Measurements from ENCODE around the gene MEIOB.

Gene MEIOB

DNA sequence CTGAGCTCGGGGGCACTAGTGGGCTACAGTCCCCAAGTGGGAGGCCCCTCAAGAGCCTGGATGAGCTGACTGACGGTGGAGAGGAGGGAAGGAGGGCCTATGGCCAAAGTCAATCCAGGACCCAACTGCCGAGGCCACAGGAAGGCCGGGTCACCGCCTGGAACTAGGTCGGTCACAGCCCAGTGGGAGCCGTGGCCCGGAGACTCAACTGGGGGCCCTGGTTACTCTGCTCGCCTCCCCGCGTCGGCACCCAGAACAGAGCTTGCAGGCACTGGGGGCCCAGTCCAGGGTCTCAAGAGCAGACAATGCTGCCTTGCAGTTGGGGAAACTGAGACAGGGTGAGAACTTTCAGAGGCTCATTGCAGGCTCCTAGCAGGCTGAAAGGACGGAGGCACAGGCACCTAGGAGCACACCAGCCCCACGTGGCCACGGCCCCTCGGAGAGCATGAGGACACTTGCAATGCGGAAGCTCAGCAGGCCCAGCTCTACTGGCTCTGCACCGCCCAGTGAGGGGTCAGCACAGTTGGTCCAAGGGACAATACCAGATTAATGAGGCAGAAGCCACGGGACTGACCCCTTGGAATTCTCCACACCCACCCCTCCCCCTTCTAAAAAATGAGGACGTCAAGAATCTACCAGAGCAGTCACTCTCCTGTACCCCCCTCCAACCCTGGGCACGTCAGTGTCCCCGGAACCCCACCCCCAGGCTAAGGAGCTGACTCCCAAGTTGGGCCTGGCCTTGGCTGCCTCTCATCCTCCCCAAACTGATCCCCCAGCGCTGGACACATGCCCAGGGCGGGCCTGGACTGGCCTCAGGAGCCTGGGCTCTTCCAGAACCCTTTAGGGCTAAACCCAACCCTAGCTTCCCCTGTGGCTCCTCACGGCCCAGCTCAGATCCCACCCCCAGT is 44.0 kb upstream of the MEIOB start:
- no peak overlapping the region for H3K4me3 ChIP-seq (ENCODE audit: low read length in 2 of 2)
- H3K4me1 ChIP-seq (ENCODE audit: control insufficient read depth, insufficient read depth, low read length): peaks cover 4% of the 10 kb centered on the region
- peaks cover 37 to 55% of the 10 kb centered on the region in 2 donors for H3K27me3 ChIP-seq (ENCODE audit: control insufficient read depth in 1 of 2, insufficient read depth in 2 of 2, low read length in 2 of 2)
- no peaks in the 10 kb centered on the region for H3K9me3 ChIP-seq (ENCODE audit: control insufficient read depth in 2 of 2, low read length in 2 of 2)
- H3K9ac ChIP-seq (ENCODE audit: low read length in 2 of 2): no peak overlapping the region
- H3K36me3 ChIP-seq (ENCODE audit: control insufficient read depth in 2 of 2, insufficient read depth in 2 of 2, low read length in 2 of 2): no peaks in the 10 kb centered on the region
- H3K27ac ChIP-seq (ENCODE audit: low read length): no peak overlapping the region

DNA sequence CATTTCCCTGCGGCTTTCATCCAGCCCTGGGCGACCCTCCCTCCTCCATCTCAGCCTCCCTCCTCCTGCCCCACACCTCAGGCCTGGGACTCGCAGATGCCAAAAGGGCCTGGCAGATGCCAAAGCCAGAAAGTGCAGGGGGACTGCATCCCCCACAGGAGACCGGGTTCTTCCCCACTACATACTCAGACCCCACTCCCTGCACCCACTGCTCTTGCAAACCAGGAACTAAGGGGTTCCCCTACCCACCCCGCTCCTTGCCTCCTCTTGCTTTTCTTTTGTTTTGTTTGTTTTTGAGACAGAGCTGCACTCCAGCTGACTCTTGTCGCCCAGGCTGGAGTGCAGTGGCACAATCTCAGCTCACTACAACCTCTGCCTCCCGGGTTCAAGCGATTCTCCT is 43.0 kb upstream of the MEIOB start:
- H3K27me3 ChIP-seq (ENCODE audit: control insufficient read depth in 1 of 2, insufficient read depth in 2 of 2, low read length in 2 of 2): peaks cover 29 to 49% of the 10 kb centered on the region in 2 donors
- no peaks in the 10 kb centered on the region for H3K9me3 ChIP-seq (ENCODE audit: control insufficient read depth in 2 of 2, low read length in 2 of 2)
- no peaks in the 10 kb centered on the region for H3K36me3 ChIP-seq (ENCODE audit: control insufficient read depth in 2 of 2, insufficient read depth in 2 of 2, low read length in 2 of 2)
- no peak overlapping the region for H3K9ac ChIP-seq (ENCODE audit: low read length in 2 of 2)
- no peak overlapping the region for H3K4me3 ChIP-seq (ENCODE audit: low read length in 2 of 2)
- peaks cover 4% of the 10 kb centered on the region for H3K4me1 ChIP-seq (ENCODE audit: control insufficient read depth, insufficient read depth, low read length)
- H3K27ac ChIP-seq (ENCODE audit: low read length): no peak overlapping the region

DNA sequence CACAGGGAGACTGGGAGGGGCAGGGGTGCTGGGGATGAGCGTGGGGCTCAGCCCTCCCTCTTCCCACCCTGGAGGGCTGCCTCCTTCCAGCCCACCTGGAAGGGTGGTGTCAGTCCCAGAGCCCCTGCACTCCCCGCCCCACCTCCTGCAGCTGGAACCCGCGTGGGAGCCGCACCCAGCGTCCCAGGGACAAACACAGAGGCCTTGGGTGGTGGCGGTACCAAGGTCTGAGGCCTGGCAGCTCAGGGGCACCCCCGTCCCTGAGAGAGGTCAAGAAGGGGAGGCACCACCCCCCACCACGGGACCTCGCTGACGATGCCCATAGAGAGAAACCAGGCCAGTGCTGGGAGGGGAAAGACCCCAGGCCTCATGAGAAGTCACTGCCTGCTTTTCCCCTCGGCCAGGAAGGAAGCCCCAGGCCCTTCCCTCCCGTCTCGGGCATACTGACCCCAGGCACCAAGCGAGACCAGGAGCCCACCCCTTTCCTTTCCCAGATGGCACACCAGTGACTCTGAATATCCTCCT is 42.2 kb upstream of the MEIOB start:
- Histone ChIP-seq H3K4me3 (ENCODE audit: low read length in 2 of 2) (no peak overlapping the region), H3K27me3 (ENCODE audit: control insufficient read depth in 1 of 2, insufficient read depth in 2 of 2, low read length in 2 of 2) (peaks cover 23 to 47% of the 10 kb centered on the region in 2 donors), H3K27ac (ENCODE audit: low read length) (no peak overlapping the region), H3K4me1 (ENCODE audit: control insufficient read depth, insufficient read depth, low read length) (peaks cover 4% of the 10 kb centered on the region), H3K9ac (ENCODE audit: low read length in 2 of 2) (no peak overlapping the region), H3K9me3 (ENCODE audit: control insufficient read depth in 2 of 2, low read length in 2 of 2) (no peaks in the 10 kb centered on the region), H3K36me3 (ENCODE audit: control insufficient read depth in 2 of 2, insufficient read depth in 2 of 2, low read length in 2 of 2) (no peaks in the 10 kb centered on the region)

DNA sequence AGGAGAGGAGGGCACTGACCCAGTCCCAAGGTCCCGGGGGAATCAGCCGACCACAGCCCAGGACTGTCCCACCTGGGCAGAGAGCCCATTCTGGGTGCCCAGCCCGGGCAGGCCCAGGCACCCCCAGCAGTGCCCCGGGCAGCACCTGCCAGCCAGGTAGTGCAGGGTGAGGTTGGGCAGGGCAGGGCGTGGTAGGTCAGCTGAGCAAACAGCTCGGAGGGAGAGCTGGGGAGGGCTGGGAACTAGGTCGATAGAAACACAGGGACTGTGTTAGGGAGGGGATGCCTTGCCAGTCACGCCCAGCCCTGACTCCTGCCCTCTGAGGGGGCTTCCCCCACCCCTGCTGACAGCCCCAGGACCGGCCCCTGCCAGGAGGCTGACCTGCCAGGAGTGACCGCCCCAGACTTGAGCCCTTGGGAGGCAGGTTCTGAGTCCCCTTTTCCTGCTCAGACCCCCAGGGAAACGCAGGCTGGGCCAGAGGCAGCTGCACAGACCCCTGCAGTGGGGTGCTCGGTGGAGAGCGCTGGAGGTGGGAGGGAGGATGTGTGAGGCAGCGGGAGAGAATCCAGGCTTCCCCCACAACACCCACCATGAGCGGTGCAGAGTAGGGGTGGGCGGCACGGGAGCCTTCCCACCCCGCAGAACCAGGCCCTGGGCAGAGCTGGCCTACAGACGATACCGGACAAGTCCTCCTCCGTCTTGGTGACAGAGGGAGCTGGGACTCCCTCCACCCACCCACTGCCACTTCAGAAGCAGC is 41.5 kb upstream of the MEIOB start:
- Histone ChIP-seq H3K27ac (ENCODE audit: low read length) (no peak overlapping the region), H3K36me3 (ENCODE audit: control insufficient read depth in 2 of 2, insufficient read depth in 2 of 2, low read length in 2 of 2) (no peaks in the 10 kb centered on the region), H3K9me3 (ENCODE audit: control insufficient read depth in 2 of 2, low read length in 2 of 2) (no peaks in the 10 kb centered on the region), H3K4me3 (ENCODE audit: low read length in 2 of 2) (no peak overlapping the region), H3K4me1 (ENCODE audit: control insufficient read depth, insufficient read depth, low read length) (peaks cover 1% of the 10 kb centered on the region), H3K9ac (ENCODE audit: low read length in 2 of 2) (no peak overlapping the region), H3K27me3 (ENCODE audit: control insufficient read depth in 1 of 2, insufficient read depth in 2 of 2, low read length in 2 of 2) (peaks cover 19 to 44% of the 10 kb centered on the region in 2 donors)

DNA sequence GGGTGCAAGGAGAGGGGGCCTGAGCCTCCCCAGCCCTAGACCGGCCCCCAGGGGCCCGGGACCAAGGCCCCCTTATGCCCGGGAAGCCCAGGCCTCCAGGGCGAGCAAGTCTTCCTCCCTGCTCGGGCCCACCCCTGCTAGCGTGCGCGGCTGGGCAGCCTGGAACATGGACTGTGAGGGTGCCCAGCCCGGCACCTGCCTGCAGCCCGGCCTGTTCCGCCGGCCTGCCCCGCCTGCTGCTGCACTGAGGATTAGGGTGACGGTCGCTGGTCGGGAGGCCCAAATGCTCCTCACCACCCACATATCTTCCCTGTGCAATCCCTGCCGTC is 40.2 kb upstream of the MEIOB start:
- Histone ChIP-seq H3K9ac (ENCODE audit: low read length in 2 of 2) (no peak overlapping the region), H3K27ac (ENCODE audit: low read length) (no peak overlapping the region), H3K27me3 (ENCODE audit: control insufficient read depth in 1 of 2, insufficient read depth in 2 of 2, low read length in 2 of 2) (peaks cover 13 to 38% of the 10 kb centered on the region in 2 donors), H3K36me3 (ENCODE audit: control insufficient read depth in 2 of 2, insufficient read depth in 2 of 2, low read length in 2 of 2) (no peaks in the 10 kb centered on the region), H3K4me3 (ENCODE audit: low read length in 2 of 2) (no peak overlapping the region), H3K9me3 (ENCODE audit: control insufficient read depth in 2 of 2, low read length in 2 of 2) (no peaks in the 10 kb centered on the region), H3K4me1 (ENCODE audit: control insufficient read depth, insufficient read depth, low read length) (no peaks in the 10 kb centered on the region)

DNA sequence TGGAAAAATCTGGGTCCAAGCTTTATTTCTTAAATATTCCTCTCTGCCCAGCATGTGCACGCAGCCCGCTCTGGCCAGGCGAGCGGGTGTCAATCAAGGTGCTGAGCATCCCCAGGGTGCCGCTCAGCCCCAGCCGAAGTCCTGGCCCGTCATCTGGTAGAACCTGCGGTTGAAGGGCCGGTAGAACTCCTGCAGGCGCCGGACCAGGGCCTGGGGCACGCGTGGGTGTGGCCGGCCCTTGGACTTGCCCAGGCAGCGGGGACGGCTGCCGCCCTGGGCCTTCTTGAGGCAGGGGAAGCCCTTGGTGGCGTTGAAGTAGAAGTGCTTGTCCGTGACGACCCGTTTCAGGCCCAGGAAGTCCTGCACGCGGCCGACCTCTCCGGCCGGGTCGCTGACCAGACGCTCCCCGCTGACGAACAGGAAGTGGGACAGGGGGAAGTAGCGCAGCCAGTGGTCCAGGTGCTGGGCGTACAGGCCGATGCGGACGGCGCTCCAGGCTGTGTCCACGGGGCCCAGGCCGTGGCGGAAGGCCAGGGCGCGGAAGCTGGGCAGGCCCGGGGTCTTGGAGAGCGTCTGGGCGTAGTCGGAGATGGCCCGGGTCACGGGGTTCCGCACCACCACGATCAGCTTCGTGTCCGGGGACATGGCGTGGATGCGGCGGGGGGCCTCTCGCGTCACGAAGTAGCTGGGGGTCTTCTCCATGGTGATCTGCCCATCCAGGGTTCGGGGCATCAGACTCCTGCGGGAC is 39.7 kb upstream of the MEIOB start:
- H3K4me1 ChIP-seq (ENCODE audit: control insufficient read depth, insufficient read depth, low read length): no peaks in the 10 kb centered on the region
- no peak overlapping the region for H3K27ac ChIP-seq (ENCODE audit: low read length)
- H3K4me3 ChIP-seq (ENCODE audit: low read length in 2 of 2): no peak overlapping the region
- no peaks in the 10 kb centered on the region for H3K9me3 ChIP-seq (ENCODE audit: control insufficient read depth in 2 of 2, low read length in 2 of 2)
- H3K36me3 ChIP-seq (ENCODE audit: control insufficient read depth in 2 of 2, insufficient read depth in 2 of 2, low read length in 2 of 2): no peaks in the 10 kb centered on the region
- H3K27me3 ChIP-seq (ENCODE audit: control insufficient read depth in 1 of 2, insufficient read depth in 2 of 2, low read length in 2 of 2): peaks cover 11 to 34% of the 10 kb centered on the region in 2 donors
- H3K9ac ChIP-seq (ENCODE audit: low read length in 2 of 2): no peak overlapping the region

DNA sequence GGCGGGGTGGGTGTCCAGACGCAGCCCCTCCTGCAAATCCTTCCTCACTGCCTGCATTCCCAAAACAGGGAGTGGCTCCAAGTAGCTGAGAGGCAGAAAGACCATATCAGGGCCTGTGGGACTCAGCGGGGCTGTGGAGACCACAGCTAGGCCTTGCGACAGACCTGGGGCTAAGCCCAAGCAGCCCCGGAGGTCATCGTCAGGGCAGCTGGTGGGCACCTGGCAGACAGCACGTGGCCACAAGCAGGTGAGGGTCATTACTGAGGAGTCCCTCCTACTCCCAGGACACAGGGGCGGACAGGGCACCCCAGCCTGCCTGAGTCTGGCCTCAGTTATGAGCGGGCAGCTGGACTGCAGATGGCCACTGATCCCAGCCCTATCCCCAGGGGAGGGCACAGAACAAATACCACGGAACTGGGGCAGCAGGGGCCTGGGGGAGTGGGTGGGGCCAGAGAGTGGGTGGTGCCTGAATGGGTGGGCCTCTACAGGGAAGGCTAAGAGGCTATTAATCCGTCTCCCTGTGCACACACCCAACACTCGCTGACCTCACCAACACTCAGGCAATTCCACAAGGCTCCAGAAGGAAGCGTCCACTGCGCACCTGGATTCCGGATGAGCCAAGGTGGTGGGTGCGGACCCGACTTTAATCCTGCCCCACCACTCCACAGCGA is 37.7 kb upstream of the MEIOB start:
- Histone ChIP-seq H3K4me1 (ENCODE audit: control insufficient read depth, insufficient read depth, low read length) (no peaks in the 10 kb centered on the region), H3K4me3 (ENCODE audit: low read length in 2 of 2) (no peak overlapping the region), H3K36me3 (ENCODE audit: control insufficient read depth in 2 of 2, insufficient read depth in 2 of 2, low read length in 2 of 2) (no peaks in the 10 kb centered on the region), H3K27ac (ENCODE audit: low read length) (no peak overlapping the region), H3K9me3 (ENCODE audit: control insufficient read depth in 2 of 2, low read length in 2 of 2) (no peaks in the 10 kb centered on the region), H3K9ac (ENCODE audit: low read length in 2 of 2) (no peak overlapping the region), H3K27me3 (ENCODE audit: control insufficient read depth in 1 of 2, insufficient read depth in 2 of 2, low read length in 2 of 2) (peaks cover 12 to 28% of the 10 kb centered on the region in 2 donors)

DNA sequence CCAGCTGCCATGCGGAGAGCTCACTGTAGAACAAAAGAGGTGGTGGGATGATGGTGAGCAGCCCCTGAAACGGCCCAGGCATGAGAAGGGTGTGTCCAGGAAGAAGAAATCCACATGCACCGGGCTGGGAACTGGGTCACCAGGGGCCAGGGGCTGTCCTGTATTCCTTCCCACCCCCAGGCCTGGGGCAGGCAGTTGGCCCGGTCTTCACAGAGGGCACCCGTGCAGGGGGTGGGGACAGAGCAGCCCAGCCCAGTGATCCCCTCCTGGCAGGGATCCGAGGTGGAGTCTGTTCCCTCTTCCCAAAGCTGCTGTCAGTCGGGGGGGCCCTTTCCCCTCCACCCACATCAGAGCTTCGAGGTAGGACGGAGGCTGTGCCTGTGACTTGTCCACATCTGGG is 37.0 kb upstream of the MEIOB start:
- Histone ChIP-seq H3K27ac (ENCODE audit: low read length) (no peak overlapping the region), H3K27me3 (ENCODE audit: control insufficient read depth in 1 of 2, insufficient read depth in 2 of 2, low read length in 2 of 2) (peaks cover 13 to 26% of the 10 kb centered on the region in 2 donors), H3K4me1 (ENCODE audit: control insufficient read depth, insufficient read depth, low read length) (no peaks in the 10 kb centered on the region), H3K4me3 (ENCODE audit: low read length in 2 of 2) (no peak overlapping the region), H3K9ac (ENCODE audit: low read length in 2 of 2) (no peak overlapping the region), H3K36me3 (ENCODE audit: control insufficient read depth in 2 of 2, insufficient read depth in 2 of 2, low read length in 2 of 2) (no peaks in the 10 kb centered on the region), H3K9me3 (ENCODE audit: control insufficient read depth in 2 of 2, low read length in 2 of 2) (no peaks in the 10 kb centered on the region)

DNA sequence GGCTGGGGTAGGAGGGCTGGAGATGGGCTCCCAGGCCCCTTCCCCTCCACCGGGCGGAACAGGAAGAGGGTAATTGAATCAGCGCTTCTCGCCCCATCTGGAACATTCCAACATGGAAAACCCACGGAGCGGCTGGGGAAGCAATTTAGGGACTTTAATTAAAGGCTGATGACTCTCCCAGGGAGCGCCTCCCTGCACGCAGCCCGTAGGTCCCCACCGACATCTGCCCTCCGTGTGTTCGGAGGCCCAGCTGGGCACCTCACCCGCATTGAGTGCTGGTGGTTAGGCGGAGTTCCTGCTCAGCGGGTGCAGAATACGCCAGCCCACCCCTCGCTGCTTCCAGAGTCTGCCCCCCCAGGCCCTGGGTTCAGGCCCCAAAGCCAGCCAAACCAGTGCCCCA is 36.2 kb upstream of the MEIOB start:
- Histone ChIP-seq H3K9ac (ENCODE audit: low read length in 2 of 2) (no peak overlapping the region), H3K4me1 (ENCODE audit: control insufficient read depth, insufficient read depth, low read length) (no peaks in the 10 kb centered on the region), H3K36me3 (ENCODE audit: control insufficient read depth in 2 of 2, insufficient read depth in 2 of 2, low read length in 2 of 2) (no peaks in the 10 kb centered on the region), H3K27me3 (ENCODE audit: control insufficient read depth in 1 of 2, insufficient read depth in 2 of 2, low read length in 2 of 2) (peaks cover 10 to 30% of the 10 kb centered on the region in 2 donors), H3K4me3 (ENCODE audit: low read length in 2 of 2) (no peak overlapping the region), H3K27ac (ENCODE audit: low read length) (no peak overlapping the region), H3K9me3 (ENCODE audit: control insufficient read depth in 2 of 2, low read length in 2 of 2) (no peaks in the 10 kb centered on the region)

DNA sequence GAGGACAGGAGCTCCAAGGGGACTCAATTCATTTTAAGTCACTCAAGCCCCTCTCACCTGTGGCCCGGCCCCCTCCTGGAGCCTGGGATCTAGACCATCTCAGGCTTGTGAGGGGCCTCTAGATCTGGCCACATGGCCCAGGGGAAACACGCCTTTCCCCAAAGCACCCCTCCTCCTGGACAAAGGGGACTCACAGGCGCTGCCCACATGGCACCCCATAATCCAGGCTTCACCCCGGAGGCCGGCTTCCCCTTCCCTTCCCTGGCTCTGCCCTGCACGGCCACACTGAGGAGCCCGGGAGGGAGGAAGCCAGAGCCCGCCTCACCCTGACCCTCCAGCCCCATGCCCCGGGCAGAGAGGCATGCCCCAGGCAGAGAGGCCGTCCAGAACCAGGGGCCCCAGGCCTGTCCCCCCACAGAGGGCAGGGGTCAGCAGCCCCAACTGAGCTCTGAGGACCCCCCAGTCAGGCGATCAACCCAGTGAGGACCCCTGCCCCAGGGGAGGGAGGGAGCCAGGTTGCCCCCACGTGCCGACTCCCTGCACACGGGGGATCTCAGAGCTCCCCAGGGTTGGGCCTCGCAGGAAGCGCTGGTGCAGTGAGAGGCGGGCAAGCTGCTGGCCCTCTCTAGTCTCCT is 35.4 kb upstream of the MEIOB start:
- H3K4me1 ChIP-seq (ENCODE audit: control insufficient read depth, insufficient read depth, low read length): no peaks in the 10 kb centered on the region
- no peak overlapping the region for H3K4me3 ChIP-seq (ENCODE audit: low read length in 2 of 2)
- H3K36me3 ChIP-seq (ENCODE audit: control insufficient read depth in 2 of 2, insufficient read depth in 2 of 2, low read length in 2 of 2): no peaks in the 10 kb centered on the region
- H3K27me3 ChIP-seq (ENCODE audit: control insufficient read depth in 1 of 2, insufficient read depth in 2 of 2, low read length in 2 of 2): peaks cover 10 to 36% of the 10 kb centered on the region in 2 donors
- H3K9ac ChIP-seq (ENCODE audit: low read length in 2 of 2): no peak overlapping the region
- no peak overlapping the region for H3K27ac ChIP-seq (ENCODE audit: low read length)
- no peaks in the 10 kb centered on the region for H3K9me3 ChIP-seq (ENCODE audit: control insufficient read depth in 2 of 2, low read length in 2 of 2)
